ENCODE data around the gene PPP1R14C. TPM values are rescaled to one million over a fixed set of nuclear protein-coding genes. Genes with fewer than 3 reads are reported as not detected.

PPP1R14C gene
- total RNA-seq, 1 donor from 2014 or later, result 36.0 TPM

GRCh38 chr6:150273457-150274309 is 130.8 kb downstream of the PPP1R14C start:
- no peak for ATAC-seq

- ATAC-seq, result no peak
Observed at GRCh38 chr6:150275489-150275888, 132.6 kb downstream of the PPP1R14C start.

DNA sequence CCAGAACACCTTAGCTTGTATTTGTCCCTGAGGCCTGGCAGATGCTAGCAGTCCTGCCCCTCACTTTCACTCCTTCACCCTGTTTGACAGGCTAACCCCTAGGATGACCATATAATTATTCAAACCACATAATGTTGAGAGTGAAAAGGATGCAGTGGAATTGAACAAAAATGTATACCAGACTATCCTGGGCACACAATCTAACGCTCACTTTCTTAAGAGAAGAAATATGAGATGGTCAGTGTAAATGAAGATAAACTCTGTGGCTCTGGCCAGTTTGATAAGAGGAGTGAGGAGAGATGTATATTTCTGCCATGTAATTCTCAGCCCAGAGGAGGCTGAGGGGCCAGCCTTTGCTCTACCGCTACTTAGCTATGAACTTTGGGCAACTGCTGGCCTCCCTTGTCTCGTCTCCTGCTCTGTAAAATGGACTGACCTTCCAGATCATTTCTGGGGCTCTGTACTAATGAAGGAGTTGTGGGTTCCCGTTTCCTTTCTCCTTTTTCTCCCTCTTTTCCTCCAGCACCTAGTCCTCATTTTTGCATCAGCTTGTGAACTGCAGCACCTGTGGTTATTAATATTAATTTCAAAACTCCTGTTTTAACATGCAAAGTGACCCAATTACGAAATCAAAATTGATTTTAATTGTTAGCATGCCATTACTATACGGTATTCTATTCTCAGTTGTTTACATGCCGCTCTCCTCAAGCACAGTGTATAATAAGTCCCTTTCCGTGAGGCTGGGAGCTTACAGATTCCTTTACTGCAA is 133.5 kb downstream of the PPP1R14C start:
- no peak for ATAC-seq

DNA sequence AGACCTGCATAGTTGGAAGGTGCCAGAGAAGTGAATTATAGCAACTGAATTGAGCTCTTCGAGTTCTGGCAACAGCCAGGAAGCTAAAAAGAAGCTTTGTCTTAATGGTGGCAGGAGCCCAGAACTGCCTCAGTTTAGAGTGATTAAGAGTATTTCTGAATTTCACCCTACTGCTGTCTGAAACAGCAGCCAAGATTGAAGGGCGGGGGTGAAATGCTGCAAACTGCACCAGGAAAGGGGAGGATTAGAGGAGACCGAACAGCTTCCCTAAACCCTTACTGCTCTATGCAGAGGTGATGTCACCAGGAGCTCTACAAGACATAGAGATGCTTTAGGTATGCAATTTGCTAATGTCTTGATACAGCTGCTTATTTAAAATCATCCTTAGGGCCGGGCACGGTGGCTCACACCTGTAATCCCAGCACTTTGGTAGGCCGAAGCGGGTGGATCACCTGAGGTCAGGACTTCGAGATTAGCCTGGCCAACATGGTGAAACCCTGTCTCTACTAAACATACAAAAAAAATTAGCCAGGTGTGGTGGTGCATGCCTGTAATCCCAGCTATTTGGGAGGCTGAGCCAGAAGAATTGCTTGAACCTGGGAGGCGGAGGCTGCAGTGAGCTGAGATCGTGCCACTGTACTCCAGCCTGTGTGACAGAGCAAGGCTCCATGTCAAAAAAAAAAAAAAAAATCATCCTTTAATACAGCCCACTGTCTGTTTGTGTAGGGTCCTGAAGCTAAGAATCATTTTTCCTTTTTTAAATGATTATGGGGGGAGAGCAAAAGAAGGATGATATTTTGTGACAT is 134.3 kb downstream of the PPP1R14C start:
- ATAC-seq, result peak; percentile 73

DNA sequence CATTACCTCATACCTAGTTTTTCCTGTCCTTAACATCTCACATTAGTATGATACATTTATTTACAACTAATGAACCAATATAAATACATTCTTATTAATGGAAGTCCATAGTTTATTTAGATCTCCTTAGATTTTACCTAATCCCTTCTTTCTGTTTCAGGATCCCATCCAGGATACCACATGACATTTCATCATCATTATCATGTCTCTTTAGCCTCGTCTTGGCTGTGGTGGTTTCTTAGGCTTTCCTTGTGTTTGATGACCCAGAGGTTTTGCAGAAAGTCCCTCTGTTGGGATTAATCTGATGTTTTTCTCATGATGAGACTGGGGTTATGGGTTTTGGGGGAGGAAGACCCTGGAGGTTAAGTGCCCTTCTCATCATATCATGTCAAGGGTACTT is 136.7 kb downstream of the PPP1R14C start:
- no peak for ATAC-seq

GRCh38 chr6:150280703-150281102 is 137.9 kb downstream of the PPP1R14C start:
- no peak for ATAC-seq

GRCh38 chr6:150281767-150282166 is 138.9 kb downstream of the PPP1R14C start:
- no peak for ATAC-seq

DNA sequence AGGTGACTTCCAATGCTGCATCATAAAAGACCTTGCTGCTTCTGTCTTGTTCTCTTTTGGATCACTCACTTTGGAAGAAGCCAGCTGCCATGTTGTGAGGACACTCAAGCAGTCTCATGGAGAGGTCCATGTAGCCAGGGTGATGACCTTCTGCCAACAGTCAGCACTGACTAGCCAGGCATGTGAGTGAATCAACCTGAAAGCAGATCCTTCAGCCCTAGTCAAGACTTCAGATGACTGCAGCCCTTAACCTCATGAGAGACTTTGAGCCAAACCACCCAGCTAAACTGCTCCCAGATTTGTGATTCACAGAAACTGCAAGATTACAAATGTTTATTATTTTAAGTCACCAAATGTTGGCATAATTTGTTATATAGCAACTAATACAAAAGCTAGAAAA is 140.0 kb downstream of the PPP1R14C start:
- ATAC-seq, result peak; percentile 55

DNA sequence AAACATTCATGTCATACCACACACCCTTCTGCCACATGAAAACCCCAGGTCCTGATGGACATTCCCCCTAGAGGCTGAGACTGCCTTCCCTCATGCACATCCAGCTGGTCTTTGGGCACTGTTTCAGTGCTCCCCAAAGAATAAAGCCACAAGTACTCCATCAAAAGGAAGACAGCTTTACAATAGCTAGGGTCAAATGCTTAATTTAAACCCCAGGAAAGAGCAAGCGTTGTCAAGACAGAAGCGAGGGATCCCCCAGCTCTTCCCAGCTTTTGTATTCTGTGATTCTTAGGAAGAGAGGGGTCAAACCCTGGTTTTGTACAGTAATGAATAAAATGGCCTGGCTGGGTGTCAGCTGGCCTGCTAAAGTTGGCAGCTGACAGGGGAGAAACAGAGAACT is 143.6 kb downstream of the PPP1R14C start:
- no peak for ATAC-seq

GRCh38 chr6:150286912-150287311 is 144.1 kb downstream of the PPP1R14C start:
- no peak for ATAC-seq

GRCh38 chr6:150288456-150288855 is 145.6 kb downstream of the PPP1R14C start:
- no peak for ATAC-seq

DNA sequence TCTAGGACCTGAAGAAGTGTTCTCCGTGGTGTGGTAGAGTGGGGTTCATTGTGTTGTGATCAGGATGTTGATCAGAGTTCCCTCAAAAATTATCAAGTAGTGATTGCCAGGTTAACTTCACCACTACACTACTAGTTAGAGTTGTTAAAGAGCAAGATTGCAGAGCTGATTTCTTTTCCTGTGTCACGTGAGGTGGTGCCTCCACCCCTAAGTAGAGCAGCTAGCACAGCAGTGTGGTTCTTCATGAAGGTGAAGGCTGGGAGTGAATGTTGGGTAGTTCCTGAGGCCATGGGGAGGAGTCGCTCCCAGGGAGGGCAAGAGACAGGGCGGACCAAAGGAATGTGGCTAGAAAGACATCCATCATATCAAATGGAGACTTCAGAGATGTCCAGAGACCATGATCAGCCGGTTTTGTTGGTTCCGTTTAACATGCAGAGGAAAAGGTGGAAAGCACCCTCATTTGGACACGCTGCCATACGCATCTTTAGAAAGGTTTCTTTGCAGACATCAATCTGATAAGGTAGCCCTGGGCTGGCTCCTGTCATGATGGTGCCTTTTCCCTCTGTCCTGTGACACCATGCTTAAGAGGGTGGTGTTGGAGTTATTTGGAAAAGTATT is 146.7 kb downstream of the PPP1R14C start:
- no peak for ATAC-seq

- peak; percentile 92 for ATAC-seq
Observed at GRCh38 chr6:150290429-150290828, 147.6 kb downstream of the PPP1R14C start.

DNA sequence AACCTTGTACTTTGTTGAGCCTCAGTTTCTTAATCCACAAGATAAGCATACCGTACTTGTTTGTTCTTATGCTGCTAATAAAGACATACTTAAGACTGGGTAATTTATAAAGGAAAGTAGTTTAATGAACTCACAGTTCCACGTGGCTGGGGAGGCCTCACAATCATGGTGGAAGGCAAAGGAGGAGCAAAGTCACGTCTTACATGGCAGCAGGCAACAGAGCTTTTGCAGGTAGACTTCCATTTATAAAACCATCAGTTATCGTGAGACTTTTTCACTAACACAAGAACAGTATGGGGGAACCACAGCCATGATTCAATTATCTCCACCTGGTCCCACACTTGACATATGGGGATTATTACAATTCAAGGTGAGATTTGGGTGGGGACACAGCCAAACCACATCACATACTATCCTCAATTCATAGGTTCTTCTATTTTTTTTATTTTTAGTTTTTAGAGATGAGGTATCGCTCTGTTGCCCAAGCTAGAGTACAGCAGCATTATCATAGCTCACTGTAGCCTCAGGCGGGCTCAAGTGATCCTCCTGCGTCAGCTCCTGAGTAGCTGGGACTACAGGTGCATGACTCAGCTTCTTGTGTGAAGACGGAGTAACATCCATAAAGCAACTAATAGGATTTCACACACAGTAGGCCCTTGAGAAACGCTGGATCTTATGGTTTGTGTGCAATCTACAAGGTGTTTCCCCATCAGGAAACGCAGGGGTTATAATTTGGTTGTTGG is 149.3 kb downstream of the PPP1R14C start:
- ATAC-seq, result peak; percentile 82

DNA sequence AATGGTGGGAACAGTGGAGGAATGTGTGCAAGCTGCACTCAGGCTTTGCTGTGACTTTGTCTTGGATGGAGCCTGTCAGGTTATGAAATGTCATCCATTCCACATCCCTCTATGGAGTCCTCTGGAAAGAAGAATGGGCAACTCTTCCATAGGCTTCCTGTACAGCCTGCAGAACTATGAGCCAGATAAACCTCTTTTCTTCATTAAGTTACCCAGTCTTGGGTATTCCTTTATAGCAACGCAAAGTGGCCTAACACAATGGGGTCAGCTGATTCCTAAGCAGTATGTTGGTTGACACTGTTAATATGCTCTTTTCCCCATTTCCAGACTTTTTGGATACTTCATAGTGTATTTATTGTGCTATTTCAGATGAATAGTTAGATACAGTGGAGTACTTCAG is 150.2 kb downstream of the PPP1R14C start:
- ATAC-seq, result no peak

- ATAC-seq, result peak; percentile 50
Observed at GRCh38 chr6:150293423-150294173, 150.8 kb downstream of the PPP1R14C start.

- ATAC-seq, result no peak
Observed at GRCh38 chr6:150296890-150297289, 154.0 kb downstream of the PPP1R14C start.

DNA sequence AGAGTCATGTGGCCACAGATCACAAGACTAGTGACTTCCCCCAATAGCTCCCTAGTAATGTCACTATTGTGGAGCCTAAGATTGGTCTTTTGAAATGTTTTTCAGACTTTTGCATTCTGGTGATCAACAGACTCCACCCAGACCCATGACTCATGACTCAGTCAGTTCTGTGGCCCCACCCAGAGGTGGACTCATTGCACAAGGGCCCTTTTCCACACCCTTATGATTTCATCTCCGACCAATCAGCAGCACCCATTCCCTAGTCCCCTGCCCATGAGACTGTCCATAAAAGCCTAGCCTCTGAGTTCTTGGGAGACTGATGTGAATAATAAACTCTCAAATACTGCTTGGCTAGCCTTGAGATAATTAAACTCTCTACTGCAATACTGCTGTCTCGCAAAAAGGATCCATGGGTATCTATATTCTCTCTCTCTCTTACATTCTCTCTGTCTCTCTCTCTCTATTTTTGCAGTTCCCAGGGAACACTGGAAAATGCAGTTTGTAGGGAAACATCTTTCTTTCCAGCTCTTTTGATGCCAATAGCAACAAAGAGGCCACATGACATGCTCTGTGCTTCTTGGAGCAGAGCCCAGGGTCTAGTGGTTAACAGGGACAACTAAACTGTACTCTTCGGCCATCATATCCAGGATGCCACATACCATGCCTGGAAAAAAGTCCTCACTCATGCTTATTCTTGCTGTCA is 154.6 kb downstream of the PPP1R14C start:
- ATAC-seq, result peak; percentile 90

DNA sequence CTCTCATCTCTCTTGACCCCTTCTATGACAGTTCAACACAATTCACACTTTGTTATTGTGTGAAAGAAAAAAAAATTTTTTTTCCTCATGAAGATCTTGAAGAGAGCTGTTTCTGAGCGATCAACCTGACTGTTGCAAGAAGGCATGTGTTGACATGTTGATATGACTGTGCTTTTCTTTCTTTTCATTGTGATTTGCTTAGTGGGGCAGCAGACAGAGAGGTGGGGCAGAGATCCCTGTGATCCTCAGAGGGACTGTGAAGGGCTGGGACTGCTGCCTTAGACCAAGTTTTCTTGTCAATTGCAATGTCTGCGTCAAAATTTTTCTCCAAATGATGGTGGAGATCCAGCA is 155.2 kb downstream of the PPP1R14C start:
- no peak for ATAC-seq

DNA sequence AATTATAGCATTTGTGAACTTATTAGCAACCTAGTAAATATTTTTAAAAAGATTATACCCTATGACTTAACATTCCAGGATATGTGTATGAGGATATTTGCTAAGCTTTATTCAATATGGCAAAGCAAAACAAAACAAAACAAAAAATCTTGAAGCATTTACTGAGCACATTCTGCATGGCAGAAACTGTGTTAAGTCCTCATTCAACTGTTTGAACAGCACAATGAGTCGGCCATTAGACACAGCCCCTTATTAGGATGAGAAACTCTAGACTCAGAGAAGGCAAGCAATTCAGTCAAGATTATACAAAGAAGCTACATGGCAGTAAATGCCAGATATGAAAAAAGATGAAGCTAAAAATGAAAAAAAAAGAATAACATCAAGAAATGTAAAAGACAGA is 155.8 kb downstream of the PPP1R14C start:
- no peak for ATAC-seq

Measured in esophagus mucosa (tissue), 1 donor.